Heart left ventricle (tissue), 13 donors: ENCODE data around the gene STX11.

ENCODE experiments used
- CTCF ChIP-seq, 12 donors: fragments of 200-600 bp; sonication (generic) in 4 of 12; IDR thresholded peaks; one replicate each; pipeline versions ENCODE4 v1.5.0 to v1.8.0; 2018 to 2022; ENCODE audit warnings: antibody characterized with exemption in 12 of 12, mild to moderate bottlenecking in 5 of 12
- POLR2A ChIP-seq, 2 donors: fragments of 450-650 bp; IDR thresholded peaks; one replicate each; pipeline ENCODE4 v1.6.1; 2017; ENCODE audit warnings: antibody characterized with exemption in 2 of 2, mild to moderate bottlenecking in 2 of 2, moderate library complexity in 2 of 2
- donor health status: ischemic (EF 13 %, LVEDD 7.1; RV severe dilation, severe dysfunction).
- donor health status: DM: no; HTN: yes; CAD: no.
- donor health status: DM: no; HTN: no; CAD: no.
- donor health status: ischemic (EF 25% LVEDD 6.9; RV normal size, moderate dysfunction).
- donor health status: ischemic (EF 25% LVEDD 5.7; RV mildly dilated, moderate dysfunction).
- donor health status: ischemic (EF 35%, LVEDD 5.7; RV mildly dilated, moderate dysfunction).
- donor health status: nonischemic (EF 11% LVEDD 7.7; RV severe dilation, severe dysfunction).
- donor health status: DM: yes; HTN: yes; CAD: no.
- donor health status: PGD.
- donor health status: ischemic (EF 29% LVEDD 5.4; RV normal size, mild dysfunction).
- donor health status: nonischemic (EF 23%, LVEDD 6.1; RV moderate dilation, normal function).

DNA sequence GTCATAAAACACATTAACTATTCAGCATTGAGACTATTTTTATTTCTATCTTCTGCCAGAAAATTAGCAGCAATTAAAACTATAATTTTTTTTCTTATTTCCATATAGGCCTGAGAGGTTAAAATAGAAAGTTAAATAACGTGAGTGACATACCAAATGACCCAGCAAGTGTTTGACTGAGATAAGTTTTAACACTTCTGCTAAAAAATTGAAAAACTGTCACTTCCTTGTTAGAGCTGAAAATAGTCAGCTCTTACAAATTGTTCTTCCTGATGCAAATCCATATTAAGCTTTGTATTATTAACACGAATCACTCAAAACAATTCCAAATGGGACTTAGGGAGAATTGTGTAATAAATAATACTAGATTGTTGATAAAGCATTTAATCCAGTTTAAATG, 26.5 kb upstream of the STX11 start:
- TF ChIP-seq CTCF (IDR thresholded peaks at IDR 0.05): no peak
- TF ChIP-seq POLR2A (IDR thresholded peaks at IDR 0.05): no peak
